Activated CD4-positive, alpha-beta T cell treated with anti-CD3 and anti-CD28 coated beads, Interleukin-2, amount 10 ng/mL, durations not matched to agents 7 days and 5 days (primary cell): Measurements from ENCODE around the gene FEM1B. TPM values are rescaled to one million over a fixed set of nuclear protein-coding genes. Genes with fewer than 3 reads are reported as not detected.

ENCODE experiments used
- CTCF ChIA-PET: fragments of 350-600 bp; sonication (Branson Sonifier 250); formaldehyde crosslinking; loops from one replicate; lab custom pipeline; 2021; ENCODE audit warnings: antibody characterized with exemption; lab: Charles Lee
- POLR2A ChIA-PET: fragments of 350-600 bp; sonication (Branson Sonifier 250); formaldehyde crosslinking; loops from one replicate; lab custom pipeline; 2021; ENCODE audit warnings: antibody characterized with exemption; lab: Charles Lee
- DNase-seq: peaks from one replicate; pipeline ENCODE4 v3.0.0-alpha.2; 2020
- H3K27ac Mint-ChIP-seq: one replicate; pipeline ENCODE4 v1.8.0; 2021; ENCODE audit warnings: mild to moderate bottlenecking, moderate library complexity, mixed read lengths
- H3K27me3 Mint-ChIP-seq: one replicate; pipeline ENCODE4 v1.8.0; 2021; ENCODE audit warnings: mixed read lengths
- H3K36me3 Mint-ChIP-seq: one replicate; pipeline ENCODE4 v1.8.0; 2021; ENCODE audit warnings: low read depth, mixed read lengths
- H3K4me1 Mint-ChIP-seq: one replicate; pipeline ENCODE4 v1.8.0; 2021; ENCODE audit warnings: mixed read lengths
- H3K4me3 Mint-ChIP-seq: one replicate; pipeline ENCODE4 v1.8.0; 2021; ENCODE audit warnings: mild to moderate bottlenecking, moderate library complexity, mixed read lengths
- H3K9me3 Mint-ChIP-seq: one replicate; pipeline ENCODE4 v1.8.0; 2021; ENCODE audit warnings: mixed read lengths
- total RNA-seq, 2 experiments: library from RNA; stranded (reverse); gene quantifications; one replicate each; pipeline ENCODE4 v1.2.3, GENCODE V29; 2021

Gene FEM1B
- total RNA-seq, 2 experiments from 2014 or later: 51.7 to 66.3 TPM

DNA sequence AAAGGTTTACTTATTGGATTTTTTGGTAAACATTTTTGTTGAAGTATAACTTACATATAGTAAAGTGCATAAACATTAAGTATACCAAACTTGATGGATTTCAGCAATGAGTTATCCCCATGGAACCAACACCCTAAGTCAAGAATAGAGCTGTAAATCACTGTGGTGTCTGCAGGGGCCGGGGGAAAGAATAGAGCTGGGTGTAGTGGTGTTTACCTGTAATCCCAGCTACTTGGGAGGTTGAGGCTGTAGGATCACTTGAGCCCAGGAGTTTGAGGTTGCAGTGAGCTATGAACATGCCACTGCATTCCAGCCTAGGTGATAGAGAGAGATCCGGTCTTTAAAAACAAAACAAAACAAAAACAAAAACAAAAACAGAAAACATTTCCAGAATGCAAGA, 13.3 kb upstream of the FEM1B start:
- H3K4me3 Mint-ChIP-seq: no peak overlapping the region
- POLR2A ChIA-PET: interaction anchor here (0.6 kb wide), 1 partner anchor 581 kb away, joined by 3 read pairs; no protein-coding TSS in a partner anchor
- no peak for DNase-seq
- no peaks in the 10 kb centered on the region for H3K9me3 Mint-ChIP-seq
- CTCF ChIA-PET: interaction anchor here (0.6 to 1.2 kb wide), 5 partner anchors 11 to 359 kb away, joined by 3 to 5 read pairs (median 3); partner anchors contain the start of gene FEM1B
- H3K36me3 Mint-ChIP-seq: no peaks in the 10 kb centered on the region
- peaks cover 2% of the 10 kb centered on the region for H3K4me1 Mint-ChIP-seq
- no peak overlapping the region for H3K27ac Mint-ChIP-seq
- H3K27me3 Mint-ChIP-seq: peaks cover 45% of the 10 kb centered on the region

DNA sequence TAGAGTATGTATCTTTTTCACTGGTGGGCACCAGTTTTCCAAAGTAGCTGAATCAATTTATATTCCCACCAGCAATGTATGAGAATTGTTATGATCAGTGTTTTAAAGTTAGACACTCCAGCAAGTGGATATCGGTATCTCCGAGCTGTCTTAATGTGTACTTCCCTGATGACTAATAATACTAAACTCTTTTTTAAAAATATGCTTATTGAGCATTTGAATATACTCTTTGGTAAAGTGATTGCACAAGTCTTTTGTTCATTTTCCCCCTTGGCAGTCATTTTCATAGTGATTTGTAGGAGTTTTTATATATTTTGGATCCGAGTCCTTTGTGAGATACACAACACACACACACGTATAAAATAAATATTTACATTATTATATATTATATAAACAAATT, 12.5 kb upstream of the FEM1B start:
- Mint-ChIP-seq H3K27ac (no peak overlapping the region), H3K4me3 (no peak overlapping the region), H3K27me3 (peaks cover 45% of the 10 kb centered on the region), H3K4me1 (no peaks in the 10 kb centered on the region), H3K9me3 (no peaks in the 10 kb centered on the region), H3K36me3 (no peaks in the 10 kb centered on the region)
- DNase-seq: no peak
- ChIA-PET CTCF (interaction anchor here (0.6 kb wide), 1 partner anchor 70 kb away, joined by 3 read pairs; no protein-coding TSS in a partner anchor), POLR2A (interaction anchor here (0.6 kb wide), 1 partner anchor 580 kb away, joined by 3 read pairs; no protein-coding TSS in a partner anchor)

DNA sequence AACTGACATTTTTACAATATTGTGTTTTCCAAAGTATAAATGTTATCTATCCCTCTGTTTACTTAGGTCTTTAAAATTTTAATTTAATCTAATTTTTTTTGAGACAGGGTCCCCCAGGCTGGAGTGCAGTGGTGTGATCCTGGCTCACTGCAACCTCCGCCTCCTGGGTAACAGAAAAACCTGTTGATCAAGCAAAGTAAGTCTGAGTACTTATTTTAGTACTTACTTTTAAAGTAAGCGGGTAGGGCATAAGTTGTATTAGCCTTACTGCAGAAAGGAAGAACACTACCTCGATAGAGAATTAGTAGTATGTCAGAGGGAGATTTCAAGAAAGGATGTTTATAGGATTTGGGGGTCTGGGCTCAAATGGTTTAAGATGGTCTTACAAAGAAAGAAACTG, 11.9 kb upstream of the FEM1B start:
- ChIA-PET CTCF (no interaction called here), POLR2A (no interaction called here)
- Mint-ChIP-seq H3K9me3 (no peaks in the 10 kb centered on the region), H3K4me1 (no peaks in the 10 kb centered on the region), H3K36me3 (no peaks in the 10 kb centered on the region), H3K27me3 (peaks cover 45% of the 10 kb centered on the region), H3K4me3 (no peak overlapping the region), H3K27ac (no peak overlapping the region)
- DNase-seq: no peak

DNA sequence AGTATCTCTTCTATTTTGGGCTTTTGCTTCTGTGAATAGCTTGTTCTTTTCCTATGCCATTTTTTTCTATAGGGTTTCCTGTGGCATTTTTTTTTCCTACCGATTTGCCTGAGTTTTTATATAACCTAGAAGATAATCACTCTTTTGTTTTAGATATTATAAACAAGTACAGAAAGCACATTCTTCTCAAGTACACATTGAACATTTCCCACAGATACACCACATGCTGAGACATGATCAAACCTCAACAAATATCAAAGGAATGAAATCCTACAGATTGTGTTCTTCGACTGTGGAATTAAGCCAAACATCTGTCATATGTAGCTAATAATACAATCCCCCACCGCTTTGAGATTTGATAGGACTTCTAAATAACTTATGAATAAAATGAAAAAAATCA, 9.1 kb upstream of the FEM1B start:
- POLR2A ChIA-PET: no interaction called here
- Mint-ChIP-seq H3K27me3 (peaks cover 30% of the 10 kb centered on the region), H3K9me3 (no peaks in the 10 kb centered on the region), H3K4me1 (no peaks in the 10 kb centered on the region), H3K27ac (no peak overlapping the region), H3K4me3 (no peak overlapping the region), H3K36me3 (no peaks in the 10 kb centered on the region)
- no peak for DNase-seq
- CTCF ChIA-PET: interaction anchor here (0.7 kb wide), 1 partner anchor 47 kb away, joined by 3 read pairs; no protein-coding TSS in a partner anchor

DNA sequence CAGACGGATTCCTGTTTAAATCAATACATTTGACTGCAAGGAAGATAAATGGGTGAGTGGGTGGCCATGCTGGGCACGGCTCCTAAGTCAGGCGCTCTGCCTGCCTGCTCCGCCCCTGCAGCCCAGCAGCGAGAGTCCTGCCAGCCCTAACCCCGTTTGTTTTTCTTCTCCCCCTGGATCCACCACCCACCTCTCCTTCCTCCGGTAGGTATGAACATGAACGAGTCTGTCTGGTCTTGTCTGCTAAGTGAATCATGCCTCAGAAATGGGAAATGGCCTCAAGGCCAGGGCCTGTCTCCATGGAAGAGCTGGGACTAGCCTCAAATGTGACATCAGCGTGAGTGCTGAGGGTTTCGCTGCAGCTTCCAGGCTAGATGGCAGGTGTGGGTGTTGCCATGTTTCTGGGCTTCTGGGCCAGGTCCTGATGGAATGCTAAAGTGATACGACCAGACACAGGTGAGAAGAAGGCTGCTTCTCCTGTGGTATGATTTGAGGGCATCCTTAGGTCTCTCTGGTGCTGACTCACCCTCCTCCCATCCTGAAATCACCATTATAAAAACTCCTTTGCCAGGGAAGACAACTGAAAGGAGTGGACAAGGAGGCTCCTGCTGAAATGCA, 5.6 kb upstream of the FEM1B start:
- Mint-ChIP-seq H3K27me3 (peaks cover 13% of the 10 kb centered on the region), H3K4me1 (peaks cover 14% of the 10 kb centered on the region), H3K36me3 (no peaks in the 10 kb centered on the region), H3K4me3 (no peak overlapping the region), H3K27ac (no peak overlapping the region), H3K9me3 (no peaks in the 10 kb centered on the region)
- ChIA-PET POLR2A (no interaction called here), CTCF (no interaction called here)
- DNase-seq: no peak

DNA sequence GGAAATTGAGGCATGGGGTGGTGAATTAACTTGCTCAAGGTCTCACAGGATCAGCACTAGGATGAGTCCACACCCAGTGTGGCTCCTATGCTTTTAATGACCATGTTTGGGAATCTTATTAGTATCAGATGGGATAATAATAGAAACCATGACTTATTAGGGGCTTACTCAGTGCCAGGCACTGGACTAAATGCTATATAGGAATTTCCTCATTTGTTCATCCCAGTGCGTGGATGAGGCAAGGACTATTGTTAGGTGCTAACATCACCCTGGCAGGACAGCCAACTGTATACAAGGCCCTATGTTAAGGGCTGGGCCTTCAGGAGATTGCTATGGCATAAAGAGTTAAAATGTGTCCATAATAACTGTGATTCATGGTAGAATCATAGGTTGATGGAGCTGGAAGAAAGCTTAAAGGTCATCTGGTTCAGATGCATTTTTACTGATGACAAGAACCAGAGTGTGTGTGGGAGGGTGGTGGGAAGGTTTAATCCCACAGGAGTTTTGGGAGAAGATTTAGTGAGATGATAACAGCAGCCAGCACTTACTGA, 4.7 kb upstream of the FEM1B start:
- no peak overlapping the region for H3K4me3 Mint-ChIP-seq
- H3K27ac Mint-ChIP-seq: no peak overlapping the region
- no peak for DNase-seq
- ChIA-PET POLR2A (no interaction called here), CTCF (no interaction called here)
- H3K9me3 Mint-ChIP-seq: no peaks in the 10 kb centered on the region
- H3K27me3 Mint-ChIP-seq: peaks cover 9% of the 10 kb centered on the region
- H3K36me3 Mint-ChIP-seq: no peaks in the 10 kb centered on the region
- peaks cover 16% of the 10 kb centered on the region for H3K4me1 Mint-ChIP-seq

DNA sequence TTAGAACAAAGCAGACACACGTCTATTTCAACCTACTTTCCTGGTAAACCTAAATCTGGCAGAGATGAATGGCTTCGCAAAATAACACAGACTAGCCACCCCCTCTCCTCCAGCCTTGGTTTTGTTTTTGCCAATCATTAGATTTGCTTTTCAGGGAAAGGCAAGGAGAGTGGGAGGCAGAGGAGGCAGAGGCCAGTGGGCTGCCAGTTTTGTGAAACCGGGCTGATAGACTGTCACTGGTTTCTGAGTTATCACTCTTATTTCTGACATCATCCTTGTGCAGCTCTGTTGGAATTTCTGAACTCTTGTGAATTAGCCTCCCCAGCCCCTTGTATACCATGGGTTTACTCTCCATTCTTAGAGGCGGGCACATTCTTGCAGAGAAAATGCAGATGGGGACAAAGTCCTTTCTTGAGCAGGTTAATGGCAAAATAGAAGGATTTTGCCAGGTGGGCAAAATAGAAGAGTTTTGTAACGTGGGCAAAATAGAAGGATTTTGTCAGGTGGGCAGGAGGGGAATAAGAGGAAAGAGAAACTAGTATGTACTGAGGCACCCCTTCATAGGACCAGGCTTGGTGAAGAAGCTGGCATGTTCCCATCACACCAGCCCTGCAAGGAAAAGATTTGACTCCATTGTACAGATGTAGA, 3.2 kb upstream of the FEM1B start:
- H3K4me1 Mint-ChIP-seq: peaks cover 20% of the 10 kb centered on the region
- ChIA-PET POLR2A (no interaction called here), CTCF (interaction anchor here (0.8 to 1.0 kb wide), 2 partner anchors 8 to 32 kb away, joined by 3 read pairs; no protein-coding TSS in a partner anchor)
- no peak for DNase-seq
- H3K4me3 Mint-ChIP-seq: no peak overlapping the region
- H3K9me3 Mint-ChIP-seq: no peaks in the 10 kb centered on the region
- H3K36me3 Mint-ChIP-seq: peaks cover 8% of the 10 kb centered on the region
- H3K27me3 Mint-ChIP-seq: no peaks in the 10 kb centered on the region
- H3K27ac Mint-ChIP-seq: no peak overlapping the region

DNA sequence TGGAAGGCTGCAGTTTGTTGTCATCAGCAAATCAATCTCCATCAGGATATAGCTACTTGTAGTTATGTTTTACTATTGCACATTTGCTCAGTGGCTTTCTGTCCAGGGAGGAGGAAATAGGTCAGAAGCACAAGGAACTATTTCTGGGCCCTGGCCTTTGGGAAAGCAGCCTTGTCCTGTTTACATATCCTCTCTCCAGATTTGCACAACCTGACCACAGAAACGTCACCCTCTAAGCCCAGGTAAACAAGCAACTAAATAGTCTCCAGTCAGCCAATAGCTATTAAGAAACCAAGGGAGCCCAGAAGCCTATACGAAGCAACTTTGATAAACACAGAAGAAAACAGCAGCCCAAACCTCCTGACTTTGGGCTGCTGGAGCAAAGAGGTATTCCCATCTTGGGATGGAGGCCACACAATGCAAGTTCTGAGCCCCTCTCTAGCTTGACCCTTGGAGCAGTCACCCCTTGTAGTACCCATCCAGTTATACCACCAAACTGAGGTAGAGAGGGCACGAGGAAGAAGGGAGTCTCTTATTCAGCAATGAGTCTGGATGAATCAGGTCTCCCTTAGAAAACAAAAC, 2.3 kb upstream of the FEM1B start:
- H3K9me3 Mint-ChIP-seq: no peaks in the 10 kb centered on the region
- no peak overlapping the region for H3K27ac Mint-ChIP-seq
- H3K4me3 Mint-ChIP-seq: no peak overlapping the region
- no peak for DNase-seq
- H3K27me3 Mint-ChIP-seq: no peaks in the 10 kb centered on the region
- POLR2A ChIA-PET: no interaction called here
- H3K4me1 Mint-ChIP-seq: peaks cover 29% of the 10 kb centered on the region
- CTCF ChIA-PET: interaction anchor here (1.0 kb wide), 1 partner anchor 31 kb away, joined by 3 read pairs; no protein-coding TSS in a partner anchor
- peaks cover 16% of the 10 kb centered on the region for H3K36me3 Mint-ChIP-seq

DNA sequence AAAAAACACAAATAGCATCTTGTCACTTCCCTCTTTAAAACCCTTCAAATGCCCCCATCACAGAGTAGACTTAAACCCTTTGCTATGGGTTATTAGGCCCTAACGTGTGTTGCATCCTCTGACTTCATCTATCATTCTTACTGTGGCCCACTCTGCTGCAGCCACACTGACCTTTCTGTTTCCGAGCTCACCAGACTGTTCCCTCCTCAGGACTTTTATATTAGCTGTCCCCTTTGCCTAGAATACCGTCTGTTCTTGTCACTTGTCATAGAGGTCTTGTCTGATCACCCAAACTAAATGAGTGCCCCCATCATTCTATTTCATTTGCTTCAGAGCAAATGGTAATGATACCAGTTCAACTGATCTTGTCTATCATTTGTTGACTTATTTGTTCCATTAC, 877 bp upstream of the FEM1B start:
- Mint-ChIP-seq H3K36me3 (peaks cover 21% of the 10 kb centered on the region), H3K9me3 (no peaks in the 10 kb centered on the region), H3K4me1 (peaks cover 43% of the 10 kb centered on the region), H3K27me3 (no peaks in the 10 kb centered on the region), H3K4me3 (peak overlapping the region; percentile 98), H3K27ac (peak overlapping the region; percentile 98)
- DNase-seq: no peak
- ChIA-PET CTCF (interaction anchor here (0.6 kb wide), 1 partner anchor 13 kb away, joined by 3 read pairs; no protein-coding TSS in a partner anchor), POLR2A (no interaction called here)

DNA sequence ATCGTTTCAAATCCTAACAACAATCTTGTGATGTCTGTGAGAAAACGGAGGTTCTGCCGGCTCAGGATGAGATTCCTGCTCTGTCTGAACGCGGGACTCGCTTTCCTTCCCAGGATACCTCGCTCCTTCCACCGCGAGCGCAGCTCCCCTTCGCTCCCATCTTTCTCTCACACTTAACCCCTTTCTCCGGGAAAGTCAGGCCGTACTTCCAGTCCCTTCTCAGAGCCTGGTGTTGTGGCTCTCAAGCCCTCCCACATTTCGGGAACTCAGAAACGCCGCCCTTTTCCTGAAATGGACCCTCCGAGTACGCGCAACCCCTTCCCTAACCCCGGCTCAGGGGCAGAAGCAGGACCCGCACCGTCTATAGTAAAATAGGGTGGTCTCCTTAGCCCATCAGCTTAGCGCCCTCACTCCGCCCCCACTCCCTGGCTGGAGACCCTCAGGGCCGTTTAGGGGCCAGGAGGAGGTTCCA, 378 bp upstream of the FEM1B start:
- DNase-seq: no peak
- CTCF ChIA-PET: interaction anchor here (0.6 to 1.1 kb wide), 7 partner anchors 13 to 269 kb away, joined by 3 to 5 read pairs (median 3); no protein-coding TSS in a partner anchor
- peaks cover 48% of the 10 kb centered on the region for H3K4me1 Mint-ChIP-seq

DNA sequence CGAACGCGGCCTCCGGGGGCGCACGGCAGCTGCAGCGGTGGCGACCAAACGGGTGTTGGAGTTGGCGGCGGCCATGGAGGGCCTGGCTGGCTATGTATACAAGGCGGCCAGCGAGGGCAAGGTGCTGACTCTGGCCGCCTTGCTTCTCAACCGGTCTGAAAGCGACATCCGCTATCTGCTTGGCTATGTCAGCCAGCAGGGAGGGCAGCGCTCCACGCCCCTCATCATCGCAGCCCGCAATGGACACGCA, 725 bp downstream of the FEM1B start:
- H3K4me1 Mint-ChIP-seq: peaks cover 50% of the 10 kb centered on the region
- ChIA-PET POLR2A (no interaction called here), CTCF (interaction anchor here (0.5 to 1.1 kb wide), 4 partner anchors 14 to 268 kb away, joined by 3 read pairs; no protein-coding TSS in a partner anchor)
- no peaks in the 10 kb centered on the region for H3K27me3 Mint-ChIP-seq
- H3K9me3 Mint-ChIP-seq: no peaks in the 10 kb centered on the region
- DNase-seq: no peak
- H3K4me3 Mint-ChIP-seq: peak overlapping the region; percentile 98
- peaks cover 25% of the 10 kb centered on the region for H3K36me3 Mint-ChIP-seq
- peak overlapping the region; percentile 98 for H3K27ac Mint-ChIP-seq

More for the DNA sequence above, 378 bp upstream of the FEM1B start:
- Mint-ChIP-seq H3K27me3 (no peaks in the 10 kb centered on the region), H3K4me3 (peak overlapping the region; percentile 98), H3K9me3 (no peaks in the 10 kb centered on the region), H3K27ac (peak overlapping the region; percentile 98), H3K36me3 (peaks cover 25% of the 10 kb centered on the region)
- POLR2A ChIA-PET: interaction anchor here (1.0 kb wide), 1 partner anchor 12 kb away, joined by 4 read pairs; no protein-coding TSS in a partner anchor

DNA sequence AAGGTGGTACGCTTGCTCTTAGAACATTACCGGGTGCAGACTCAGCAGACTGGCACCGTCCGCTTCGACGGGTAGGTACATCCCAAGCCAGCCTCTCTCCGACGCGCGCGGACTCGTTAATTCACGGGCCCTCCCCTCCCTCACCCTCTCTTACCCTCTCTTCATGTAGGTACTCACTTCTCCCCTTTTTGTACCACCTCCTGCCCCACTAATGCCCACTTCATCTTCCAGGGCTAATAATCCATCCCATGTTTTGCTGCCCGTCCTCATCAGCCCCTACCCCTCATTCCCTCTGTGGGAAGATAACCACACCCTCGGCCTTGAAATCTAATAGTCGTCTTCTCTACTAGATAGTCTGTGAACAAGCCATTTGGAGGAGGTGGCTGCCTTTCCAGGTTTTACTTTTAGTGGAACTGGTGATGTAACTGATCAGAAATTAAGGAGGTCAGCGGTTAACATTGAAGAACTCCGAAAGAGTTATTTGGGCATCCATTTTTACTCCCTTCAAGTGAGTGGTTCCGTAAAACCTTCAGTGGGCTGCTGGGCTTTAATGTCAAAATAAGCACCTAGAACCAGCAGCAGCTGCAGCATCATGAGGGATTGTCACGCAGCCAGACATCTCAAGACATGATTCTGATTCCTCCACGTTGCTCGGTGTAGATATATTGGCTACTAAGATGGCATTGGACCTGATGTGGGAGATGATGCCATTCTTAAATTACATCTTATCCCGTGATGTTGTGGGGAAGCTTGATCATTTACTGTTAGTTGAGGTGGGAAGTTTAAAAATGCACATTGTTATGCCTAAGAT, 1.3 kb downstream of the FEM1B start:
- POLR2A ChIA-PET: no interaction called here
- H3K4me3 Mint-ChIP-seq: peak overlapping the region; percentile 98
- H3K9me3 Mint-ChIP-seq: no peaks in the 10 kb centered on the region
- H3K36me3 Mint-ChIP-seq: peaks cover 25% of the 10 kb centered on the region
- H3K27ac Mint-ChIP-seq: peak overlapping the region; percentile 98
- no peaks in the 10 kb centered on the region for H3K27me3 Mint-ChIP-seq
- CTCF ChIA-PET: no interaction called here
- H3K4me1 Mint-ChIP-seq: peaks cover 50% of the 10 kb centered on the region
- no peak for DNase-seq
